ENCODE data around the gene C1orf105. TPM values are rescaled to one million over a fixed set of nuclear protein-coding genes. Genes with fewer than 3 reads are reported as not detected.

C1orf105 gene
- total and polyA plus RNA-seq, 2 donors from 2014 or later = not detected

GRCh38 chr1:172423336-172423735 is 2.9 kb downstream of the C1orf105 start:
- no peak for FAIRE-seq
- Histone ChIP-seq H3K27me3 (ENCODE audit: control insufficient read depth, insufficient read depth, low read length) (no peaks in the 10 kb centered on the region), H3K4me3 (ENCODE audit: low read length in 3 of 3) (no peak overlapping the region), H3K4me1 (ENCODE audit: control insufficient read depth in 2 of 3, insufficient read depth in 2 of 3, low read depth in 1 of 3, low read length in 3 of 3) (no peaks in the 10 kb centered on the region), H3K9me3 (ENCODE audit: control insufficient read depth in 2 of 3, insufficient read depth in 1 of 3, low read length in 3 of 3) (no peaks in the 10 kb centered on the region), H3K36me3 (ENCODE audit: control insufficient read depth in 2 of 3, insufficient read depth in 3 of 3, low read length in 3 of 3) (no peaks in the 10 kb centered on the region), H3K27ac (ENCODE audit: low read depth in 2 of 2, low read length in 2 of 2) (no peak overlapping the region), H3K9ac (ENCODE audit: low read length in 3 of 3) (no peak overlapping the region)
- intact Hi-C loops (cut with DNase I) = loop anchor here (10.0 kb wide), 1 partner anchor 419 kb away; no protein-coding TSS in a partner anchor
- no peak for DNase-seq
- no peak for TF ChIP-seq CTCF (IDR thresholded peaks at IDR 0.05; ENCODE audit: borderline replicate concordance, extremely low read depth, insufficient read depth)

DNA sequence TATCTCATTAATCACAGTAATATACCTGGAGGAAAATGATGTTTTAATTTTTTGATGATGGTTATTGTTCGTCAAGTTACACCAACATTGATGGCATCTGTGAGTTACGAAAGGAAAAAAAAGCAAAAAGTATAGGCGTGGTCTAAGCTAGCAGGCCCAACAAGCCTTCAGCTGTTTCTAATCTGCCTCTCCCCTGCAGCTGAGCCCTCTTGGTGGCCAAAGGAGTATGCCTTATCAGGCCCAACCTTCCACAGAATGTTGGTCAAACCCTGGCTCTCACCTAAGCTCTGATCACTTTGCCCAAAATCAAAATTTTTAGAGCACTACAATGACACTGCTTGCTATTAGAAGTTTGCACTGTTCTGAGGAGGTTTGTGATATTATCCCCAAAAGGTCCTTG is 4.9 kb downstream of the C1orf105 start:
- Histone ChIP-seq H3K36me3 (ENCODE audit: control insufficient read depth in 2 of 3, insufficient read depth in 3 of 3, low read length in 3 of 3) (no peaks in the 10 kb centered on the region), H3K9ac (ENCODE audit: low read length in 3 of 3) (no peak overlapping the region)

DNA sequence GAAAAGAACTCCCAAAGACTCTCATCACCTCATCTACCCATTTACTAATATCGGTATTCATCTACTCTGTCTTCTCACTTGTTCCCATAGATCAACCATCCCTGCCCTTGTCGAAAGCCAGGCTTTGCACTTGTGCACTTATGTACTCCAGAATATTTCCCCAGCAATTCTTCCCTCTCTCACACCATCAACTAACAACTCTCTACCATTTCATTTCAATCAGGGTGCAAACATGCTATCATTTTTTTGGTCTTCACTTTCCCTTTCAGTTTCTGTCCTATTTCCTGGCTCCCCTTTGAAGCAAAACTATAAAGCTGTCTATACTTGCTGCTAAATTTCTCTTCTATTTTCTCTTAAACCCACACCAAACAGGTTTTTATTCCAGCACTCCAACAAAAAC is 6.7 kb downstream of the C1orf105 start:
- Histone ChIP-seq H3K27ac (ENCODE audit: low read depth in 2 of 2, low read length in 2 of 2) (no peak overlapping the region), H3K36me3 (ENCODE audit: control insufficient read depth in 2 of 3, insufficient read depth in 3 of 3, low read length in 3 of 3) (no peaks in the 10 kb centered on the region), H3K27me3 (ENCODE audit: control insufficient read depth, insufficient read depth, low read length) (no peaks in the 10 kb centered on the region), H3K4me3 (ENCODE audit: low read length in 3 of 3) (no peak overlapping the region), H3K9ac (ENCODE audit: low read length in 3 of 3) (no peak overlapping the region), H3K9me3 (ENCODE audit: control insufficient read depth in 2 of 3, insufficient read depth in 1 of 3, low read length in 3 of 3) (no peaks in the 10 kb centered on the region), H3K4me1 (ENCODE audit: control insufficient read depth in 2 of 3, insufficient read depth in 2 of 3, low read depth in 1 of 3, low read length in 3 of 3) (no peaks in the 10 kb centered on the region)
- DNase-seq (no peak), FAIRE-seq (no peak)
- intact Hi-C loops (cut with DNase I) = loop anchor here (10.0 kb wide), 1 partner anchor 422 kb away; no protein-coding TSS in a partner anchor
- no peak for TF ChIP-seq CTCF (IDR thresholded peaks at IDR 0.05; ENCODE audit: borderline replicate concordance, extremely low read depth, insufficient read depth)

More for the DNA sequence above, 4.9 kb downstream of the C1orf105 start:
- intact Hi-C loops (cut with DNase I) = loop anchor here (10.0 kb wide), 1 partner anchor 421 kb away; no protein-coding TSS in a partner anchor
- Histone ChIP-seq H3K27ac (ENCODE audit: low read depth in 2 of 2, low read length in 2 of 2) (no peak overlapping the region), H3K4me1 (ENCODE audit: control insufficient read depth in 2 of 3, insufficient read depth in 2 of 3, low read depth in 1 of 3, low read length in 3 of 3) (no peaks in the 10 kb centered on the region), H3K4me3 (ENCODE audit: low read length in 3 of 3) (no peak overlapping the region), H3K9me3 (ENCODE audit: control insufficient read depth in 2 of 3, insufficient read depth in 1 of 3, low read length in 3 of 3) (no peaks in the 10 kb centered on the region), H3K27me3 (ENCODE audit: control insufficient read depth, insufficient read depth, low read length) (no peaks in the 10 kb centered on the region)
- no peak for FAIRE-seq
- DNase-seq = no peak
- no peak for TF ChIP-seq CTCF (IDR thresholded peaks at IDR 0.05; ENCODE audit: borderline replicate concordance, extremely low read depth, insufficient read depth)
